Astrocyte (in vitro differentiated cells and primary cell): ENCODE measurements around the gene AVL9.

Experiments used
- EZH2 ChIP-seq: IDR thresholded peaks from 2 replicates; pipeline ENCODE4 v1.6.1; 2012; ENCODE audit warnings: mild to moderate bottlenecking, low read length, inconsistent platforms; ENCODE audit not compliant: insufficient read depth
- TF ChIP-seq, protein P1 (sequence below): IDR thresholded peaks from 2 replicates; pipeline ENCODE4 v1.5.1; 2011; ENCODE audit warnings: low read depth, mild to moderate bottlenecking, inconsistent platforms, low read length, moderate library complexity; ENCODE audit not compliant: insufficient read depth

DNA sequence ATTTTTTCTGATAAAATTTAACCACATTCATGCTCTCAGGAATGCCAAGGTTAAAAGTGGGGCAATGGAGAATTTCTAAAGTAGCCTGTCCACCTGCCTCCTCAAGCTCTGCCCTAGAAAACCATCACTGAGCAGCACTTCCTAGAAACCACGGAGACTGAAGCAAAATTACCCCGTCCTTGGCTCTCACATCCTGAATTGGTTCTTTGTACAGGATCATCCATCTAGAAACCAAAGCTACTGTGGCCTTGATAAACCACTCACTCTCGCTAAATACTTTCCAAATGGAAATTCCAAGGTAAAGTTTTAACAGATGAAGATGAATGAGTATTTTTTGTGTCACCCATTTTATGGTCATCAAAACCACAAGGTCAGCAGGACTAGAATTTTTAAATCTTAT is 96.6 kb downstream of the AVL9 start:
- TF ChIP-seq, protein P1, sequence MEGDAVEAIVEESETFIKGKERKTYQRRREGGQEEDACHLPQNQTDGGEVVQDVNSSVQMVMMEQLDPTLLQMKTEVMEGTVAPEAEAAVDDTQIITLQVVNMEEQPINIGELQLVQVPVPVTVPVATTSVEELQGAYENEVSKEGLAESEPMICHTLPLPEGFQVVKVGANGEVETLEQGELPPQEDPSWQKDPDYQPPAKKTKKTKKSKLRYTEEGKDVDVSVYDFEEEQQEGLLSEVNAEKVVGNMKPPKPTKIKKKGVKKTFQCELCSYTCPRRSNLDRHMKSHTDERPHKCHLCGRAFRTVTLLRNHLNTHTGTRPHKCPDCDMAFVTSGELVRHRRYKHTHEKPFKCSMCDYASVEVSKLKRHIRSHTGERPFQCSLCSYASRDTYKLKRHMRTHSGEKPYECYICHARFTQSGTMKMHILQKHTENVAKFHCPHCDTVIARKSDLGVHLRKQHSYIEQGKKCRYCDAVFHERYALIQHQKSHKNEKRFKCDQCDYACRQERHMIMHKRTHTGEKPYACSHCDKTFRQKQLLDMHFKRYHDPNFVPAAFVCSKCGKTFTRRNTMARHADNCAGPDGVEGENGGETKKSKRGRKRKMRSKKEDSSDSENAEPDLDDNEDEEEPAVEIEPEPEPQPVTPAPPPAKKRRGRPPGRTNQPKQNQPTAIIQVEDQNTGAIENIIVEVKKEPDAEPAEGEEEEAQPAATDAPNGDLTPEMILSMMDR = no peak
- TF ChIP-seq EZH2 = no peak
